GM21367 (cell line): ENCODE data around the gene ABCB11.
"Not testable (repeated sequence)": the region's sequence is repeated elsewhere in the genome, so short reads cannot be mapped to it uniquely, and the experiment has no call there.

Source experiments
- ATAC-seq: cut with Tn5 transposase; IDR thresholded peaks from one replicate; pipeline ENCODE4 v1.9.1; 2021; ENCODE audit not compliant: unreplicated experiment

The ABCB11 gene

GRCh38 chr2:168939061-168939460 is 92.1 kb downstream of the ABCB11 start:
- no peak for ATAC-seq

GRCh38 chr2:168935810-168936581 is 95.1 kb downstream of the ABCB11 start:
- no peak for ATAC-seq

DNA sequence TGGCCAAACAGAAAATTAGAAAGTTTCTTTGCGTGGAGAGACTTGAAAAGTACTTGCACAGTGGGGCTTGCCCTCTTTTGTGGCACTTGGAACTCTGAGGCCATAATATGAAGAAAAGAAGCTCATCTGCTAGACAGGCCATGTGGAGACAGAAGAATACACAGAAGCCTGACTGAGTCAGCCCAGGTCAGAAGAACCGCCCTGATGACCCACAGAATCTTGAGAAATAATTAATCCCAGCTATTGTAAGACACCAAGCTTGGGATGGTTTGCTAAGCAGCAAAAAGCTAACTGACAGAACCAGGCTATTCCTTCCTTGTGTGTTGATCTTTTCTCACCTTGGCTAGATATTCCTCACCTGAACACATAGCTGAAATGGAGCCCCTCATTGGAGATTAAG is 96.3 kb downstream of the ABCB11 start:
- no peak for ATAC-seq

- not testable (repeated sequence) for ATAC-seq
These were observed 99.0 kb downstream of the ABCB11 start for GRCh38 chr2:168932174-168932573.

GRCh38 chr2:168930242-168930641 is 100.9 kb downstream of the ABCB11 start:
- ATAC-seq = no peak

DNA sequence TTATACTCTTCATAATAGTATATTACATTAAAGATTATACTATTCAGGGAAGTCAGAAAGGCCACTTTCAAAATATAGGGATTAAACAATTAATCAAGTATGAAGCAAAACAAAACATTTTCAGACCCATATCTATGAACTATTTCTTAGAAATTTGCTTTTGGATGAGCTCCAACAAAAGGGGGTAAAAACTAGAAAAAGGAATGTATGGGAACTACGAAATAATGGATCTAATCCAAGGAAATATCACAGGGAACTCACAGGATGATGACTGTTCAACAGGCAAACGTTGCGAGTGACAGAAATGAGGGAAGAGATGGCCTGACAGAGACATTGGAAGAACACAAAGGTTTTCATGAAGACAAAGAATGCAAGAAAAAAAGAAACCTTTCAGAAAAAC is 102.1 kb downstream of the ABCB11 start:
- ATAC-seq = no peak

GRCh38 chr2:168928113-168928831 is 102.9 kb downstream of the ABCB11 start:
- no peak for ATAC-seq

GRCh38 chr2:168926621-168927386 is 104.3 kb downstream of the ABCB11 start:
- no peak for ATAC-seq

DNA sequence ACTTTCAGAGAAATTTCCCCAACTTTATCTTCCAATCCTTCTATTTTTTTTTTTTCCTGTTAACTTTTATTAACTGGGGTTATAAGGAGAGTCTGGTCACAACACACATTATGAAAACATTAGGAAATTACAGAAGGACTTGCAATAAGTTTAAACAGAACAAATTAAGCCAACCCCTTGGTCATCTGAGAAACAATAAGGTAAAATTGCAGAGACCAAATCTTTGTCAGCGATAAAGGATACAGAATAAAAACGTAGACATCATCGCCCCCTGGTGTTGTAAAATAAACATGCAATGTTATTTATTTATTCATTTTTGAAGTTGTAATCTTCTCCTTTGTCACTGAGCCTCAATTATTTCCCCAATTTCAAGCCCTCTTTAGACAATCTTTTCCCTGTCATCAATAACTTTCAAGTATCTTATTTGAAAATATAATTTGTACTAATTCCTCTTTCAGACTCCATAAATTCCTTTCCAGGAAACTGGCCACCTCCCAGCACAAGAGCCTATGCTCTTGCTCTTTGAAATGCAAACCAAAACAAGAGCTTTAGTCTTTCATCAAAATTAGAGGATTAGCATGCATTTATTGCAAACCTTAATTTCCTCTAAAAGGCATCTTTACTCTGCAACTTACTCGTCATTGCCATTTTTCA is 110.5 kb downstream of the ABCB11 start:
- no peak for ATAC-seq

GRCh38 chr2:168916331-168916675 is 114.8 kb downstream of the ABCB11 start:
- no peak for ATAC-seq

DNA sequence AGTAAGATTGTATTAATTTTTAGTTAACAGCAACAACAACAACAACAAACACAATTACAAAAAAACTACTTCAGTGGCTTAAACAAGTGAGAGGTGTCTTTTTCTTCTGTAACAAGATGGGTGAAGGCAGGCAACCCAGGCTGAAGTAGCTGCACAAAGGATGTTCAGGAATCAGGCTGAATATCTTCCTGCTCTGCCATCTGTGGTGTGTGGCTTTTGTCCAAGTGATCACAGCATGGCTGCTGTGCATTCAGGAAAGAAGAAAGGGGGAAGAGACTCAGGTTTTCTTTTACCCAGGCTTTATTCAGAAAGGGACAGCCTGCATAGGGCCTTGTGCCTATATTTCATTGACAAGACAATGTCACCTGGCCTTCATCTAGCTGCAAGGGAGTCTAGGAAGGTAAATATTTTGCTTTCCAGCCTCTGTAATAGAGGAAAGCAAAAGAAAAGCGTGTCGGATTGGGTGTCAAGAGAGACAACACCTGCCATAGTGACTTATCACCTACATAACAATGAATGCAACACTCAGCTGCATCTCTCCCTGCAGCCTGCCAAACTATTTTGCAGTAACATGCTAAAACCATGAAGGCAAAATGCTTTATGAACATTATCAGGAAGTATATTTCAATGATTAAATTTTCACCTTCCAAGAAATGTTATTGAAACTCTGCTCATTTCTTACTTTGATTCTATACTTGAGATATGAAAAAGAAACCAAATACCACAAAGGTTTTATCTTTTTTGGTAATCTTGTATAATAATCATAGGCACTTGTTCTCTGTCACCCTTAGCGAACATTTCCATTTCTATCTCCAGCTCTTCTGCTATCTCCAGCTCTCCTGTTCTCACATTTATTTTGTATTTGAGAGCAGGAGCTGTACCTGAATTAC is 115.4 kb downstream of the ABCB11 start:
- ATAC-seq = no peak

DNA sequence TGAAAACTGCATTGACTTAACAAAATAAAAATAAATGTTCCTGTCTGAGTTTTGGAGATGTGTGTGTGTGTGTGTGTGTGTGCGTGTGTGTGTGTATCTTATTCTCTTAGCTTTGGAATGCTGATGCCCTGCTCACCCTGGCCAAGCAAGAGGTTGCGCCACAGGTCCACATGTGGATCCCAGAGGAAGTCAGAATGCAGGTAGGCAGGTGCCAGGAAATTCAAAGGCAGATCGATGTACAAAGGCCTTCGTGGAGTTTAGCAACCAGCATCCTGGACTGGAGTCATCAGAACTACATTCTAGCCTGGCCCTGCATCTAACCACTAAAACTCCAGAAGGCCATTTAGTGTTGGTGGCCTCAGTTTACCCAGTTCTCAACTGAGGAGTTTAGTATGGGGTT is 117.6 kb downstream of the ABCB11 start:
- ATAC-seq = no peak

DNA sequence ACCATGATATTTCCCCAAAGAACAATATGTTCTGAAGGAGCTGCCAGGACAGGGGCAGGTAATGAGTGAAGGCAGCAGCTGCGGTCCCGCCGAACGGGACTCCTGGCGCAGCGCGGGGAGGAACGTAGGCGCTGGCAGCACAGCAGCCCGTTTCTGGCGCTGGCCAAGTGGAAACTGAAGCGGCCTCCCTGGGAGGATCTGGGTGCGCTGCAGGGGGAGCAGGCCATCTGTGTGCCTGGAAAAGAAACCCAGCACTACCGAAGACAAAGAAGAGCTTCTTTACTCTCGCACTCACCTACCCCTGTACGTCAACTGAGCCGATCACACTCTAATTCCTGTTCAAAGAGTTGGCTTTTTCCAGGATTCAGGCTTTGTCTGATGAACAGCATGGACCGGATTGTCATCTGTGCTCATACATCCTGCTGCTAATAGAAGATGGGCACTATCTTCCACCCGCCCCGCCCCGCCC is 118.2 kb downstream of the ABCB11 start:
- ATAC-seq = no peak

DNA sequence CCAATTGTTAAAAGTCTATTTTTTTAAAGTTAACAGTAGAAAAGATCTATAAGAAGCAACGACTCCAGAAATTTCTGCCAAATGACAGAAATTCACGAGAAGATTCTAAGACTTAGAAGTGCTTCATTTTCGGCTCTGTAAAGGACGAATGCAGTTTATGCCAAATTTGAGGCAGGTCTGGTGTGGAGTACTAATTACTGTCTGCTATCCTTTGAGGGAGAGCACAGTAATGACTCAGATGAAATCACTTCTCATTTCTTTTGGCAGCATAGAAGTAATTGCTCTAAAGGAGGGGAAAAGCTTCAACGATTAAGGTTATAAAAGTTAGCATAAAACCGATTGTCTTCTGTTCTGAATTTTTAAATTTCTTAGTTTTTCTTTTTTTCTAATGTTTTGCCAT is 118.7 kb downstream of the ABCB11 start:
- no peak for ATAC-seq

GRCh38 chr2:168910330-168910729 is 120.8 kb downstream of the ABCB11 start:
- ATAC-seq = no peak

DNA sequence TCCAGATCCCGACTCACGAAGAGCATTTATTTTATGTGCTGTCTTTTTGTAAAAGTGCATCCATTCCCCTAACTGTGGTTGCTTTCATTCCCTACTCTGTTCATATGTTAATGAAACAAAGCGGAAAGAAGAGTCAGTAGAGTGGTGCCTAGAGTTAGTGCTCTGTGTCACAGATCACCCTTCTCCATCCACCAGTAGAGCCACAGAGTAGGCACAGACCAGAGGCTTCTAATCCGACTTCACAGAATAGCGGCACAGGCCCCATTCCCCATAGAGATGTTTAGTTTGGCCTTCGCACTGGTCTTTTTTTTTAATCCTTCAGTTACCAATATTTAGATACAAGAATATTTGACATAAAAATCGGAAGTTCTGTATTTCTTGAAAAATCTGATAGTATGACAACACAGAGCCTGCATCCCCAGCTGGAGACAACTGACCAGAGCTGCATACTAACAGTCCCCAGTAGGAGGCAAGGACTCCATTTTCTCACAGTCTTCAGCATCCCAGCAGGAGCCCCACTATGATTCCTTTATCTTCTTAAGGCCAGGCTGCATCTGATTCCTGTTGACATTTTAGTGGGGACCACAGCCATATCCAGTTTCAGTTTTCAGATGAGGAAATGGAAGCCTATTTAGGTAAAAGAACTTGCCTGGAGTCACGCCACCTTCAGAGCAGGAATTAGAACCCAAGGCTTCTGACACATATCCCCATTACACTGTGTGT is 123.0 kb downstream of the ABCB11 start:
- ATAC-seq = no peak

DNA sequence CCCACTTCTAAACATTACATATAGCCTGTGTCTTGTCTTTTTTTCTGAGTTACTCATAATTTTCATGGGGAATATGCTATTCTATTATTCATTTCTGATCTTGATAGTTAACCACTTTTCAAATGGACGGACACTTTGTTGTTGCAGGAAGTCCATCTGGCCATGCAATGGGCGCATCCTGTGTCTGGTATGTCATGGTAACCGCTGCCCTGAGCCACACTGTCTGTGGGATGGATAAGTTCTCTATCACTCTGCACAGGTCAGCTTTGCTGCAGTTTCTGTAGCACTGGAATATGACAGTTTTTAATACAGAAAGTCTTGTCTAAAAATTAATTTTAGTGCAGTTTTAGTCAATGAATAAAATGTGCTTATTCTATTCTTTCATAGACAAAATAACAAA is 126.8 kb downstream of the ABCB11 start:
- no peak for ATAC-seq

DNA sequence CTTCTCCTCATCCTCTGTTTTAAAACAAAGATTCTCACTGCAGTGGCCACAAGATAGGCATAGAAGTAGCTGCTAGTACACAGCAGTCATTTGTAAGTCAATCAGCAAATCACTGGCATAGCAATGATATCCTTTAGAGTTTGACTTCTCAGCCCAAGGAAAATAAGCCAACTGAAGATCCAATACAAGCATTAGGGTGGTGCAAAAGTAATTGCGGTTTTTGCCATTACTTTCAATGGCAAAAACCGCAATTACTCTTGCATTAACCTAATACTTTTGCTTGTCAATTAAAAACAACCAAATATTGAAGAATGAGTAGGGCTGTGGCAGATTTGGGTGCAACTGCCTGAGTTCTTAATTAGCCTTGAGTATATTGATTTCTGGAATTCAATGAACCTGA is 127.2 kb downstream of the ABCB11 start:
- ATAC-seq = no peak

GRCh38 chr2:168901003-168901402 is 130.1 kb downstream of the ABCB11 start, which contains the start of gene G6PC2:
TSS of gene G6PC2 (plus strand) at chr2:168901291. CDS start at chr2:168901332, 41 bp downstream.
- no peak for ATAC-seq
